Upper lobe of left lung (tissue), 4 donors: ENCODE results near the gene TNNT3.

Source experiments
- CTCF ChIP-seq, 6 experiments: fragments of 450-650 bp in 4 of 6; fragments of 200-600 bp in 2 of 6; sonication (generic) in 2 of 6; IDR thresholded peaks; one replicate each; pipeline ENCODE4 v1.5.1; 2016 to 2019; ENCODE audit warnings: antibody characterized with exemption in 6 of 6
- EP300 ChIP-seq, 4 donors: sonication (generic); formaldehyde crosslinking; IDR thresholded peaks; one replicate each; pipeline ENCODE4 v1.5.1; 2017; ENCODE audit warnings: antibody characterized with exemption in 4 of 4, control low read depth in 2 of 4
- POLR2A ChIP-seq, 4 donors: fragments of 450-650 bp; IDR thresholded peaks; one replicate each; pipeline ENCODE4 v1.5.1; 2016 to 2017; ENCODE audit warnings: antibody characterized with exemption in 4 of 4, mild to moderate bottlenecking in 2 of 4
- POLR2AphosphoS5 ChIP-seq, 2 donors: sonication (generic); formaldehyde crosslinking; IDR thresholded peaks; one replicate each; pipeline ENCODE4 v1.5.1; 2017; ENCODE audit warnings: antibody characterized with exemption in 2 of 2

GRCh38 chr11:1871531-1871930 is 48.0 kb upstream of the TNNT3 start:
- TF ChIP-seq CTCF (IDR thresholded peaks at IDR 0.05) (no peak), POLR2A (IDR thresholded peaks at IDR 0.05) (no peak), POLR2AphosphoS5 (IDR thresholded peaks at IDR 0.05) (no peak), EP300 (IDR thresholded peaks at IDR 0.05) (no peak)
